HCT116 (cell line): ENCODE data around the gene CCDC3. TPM values are rescaled to one million over a fixed set of nuclear protein-coding genes. Genes with fewer than 3 reads are reported as not detected.

Source experiments
- ATAC-seq: fragments of 200-7000 bp; cut with Tn5 transposase; 2 replicates; pipeline ENCODE4 v1.9.1; 2020; ENCODE audit warnings: mild to moderate bottlenecking, moderate library complexity
- BruUV-seq: library from RNA; stranded (reverse); fragments of 400-500 nt; replicated peaks from 2 replicates; lab custom pipeline; 2021; lab: Mats Ljungman, UMichigan
- CTCF ChIA-PET: fragments of 300-600 bp; sonication (Branson Sonifier 250); formaldehyde crosslinking; loops from one replicate; lab custom pipeline; 2021; ENCODE audit warnings: antibody characterized with exemption; lab: Charles Lee
- POLR2A ChIA-PET: fragments of 300-600, 350-600 bp; sonication (Branson Sonifier 250); formaldehyde crosslinking; loops from one replicate; lab custom pipeline; 2021; ENCODE audit warnings: antibody characterized with exemption; lab: Charles Lee
- RAD21 ChIA-PET, 2 experiments: fragments of 300-600 bp; sonication (Branson Sonifier 250); formaldehyde crosslinking; loops; one replicate each; lab custom pipeline; 2023; ENCODE audit warnings: low total read pairs in 2 of 2; ENCODE audit not compliant: uncharacterized antibody in 2 of 2, unreplicated experiment in 2 of 2, low non-redundant PET in 1 of 2; lab: Charles Lee
- DNase-seq: peaks from one replicate; pipeline ENCODE4 v3.0.0-alpha.2; 2010; ENCODE audit warnings: low read depth, low spot score
- H2AFZ ChIP-seq: fragments of 200-600 bp; shearing (Covaris generic), sonication (generic); 2 replicates; pipeline ENCODE4 v1.6.1; 2017; ENCODE audit warnings: low read depth, mixed run types, mixed read lengths, antibody characterized with exemption, low read length; ENCODE audit not compliant: poor library complexity, severe bottlenecking
- H3K27ac ChIP-seq: 2 replicates; pipeline ENCODE4 v1.5.1; 2012; ENCODE audit warnings: low read depth, low read length
- H3K27me3 ChIP-seq: fragments of 200-600 bp; sonication (generic); 2 replicates; pipeline ENCODE4 v1.6.1; 2016; ENCODE audit warnings: mixed run types, low read length, mixed read lengths; ENCODE audit not compliant: insufficient read depth
- H3K36me3 ChIP-seq, 2 experiments: fragments of 200-500 bp in 1 of 2; fragments of 200-600 bp in 1 of 2; sonication (Bioruptor generic) in 1 of 2; sonication (generic) in 1 of 2; 2 replicates each; pipeline versions ENCODE4 v1.5.1 to v1.6.1; 2014 to 2016; ENCODE audit warnings: low read length in 2 of 2, inconsistent platforms in 1 of 2, mixed read lengths in 1 of 2, mixed run types in 1 of 2; ENCODE audit not compliant: insufficient read depth in 2 of 2, control insufficient read depth in 1 of 2
- H3K4me1 ChIP-seq, 2 experiments: fragments of 200-600 bp in 1 of 2; sonication (generic) in 1 of 2; 2 replicates each; pipeline versions ENCODE4 v1.5.1 to v1.6.1; 2012 to 2017; ENCODE audit warnings: low read length in 2 of 2, inconsistent platforms in 1 of 2, mild to moderate bottlenecking in 1 of 2, mixed read lengths in 1 of 2, mixed run types in 1 of 2, moderate library complexity in 1 of 2; ENCODE audit not compliant: insufficient read depth in 2 of 2, control insufficient read depth in 1 of 2
- H3K4me2 ChIP-seq: fragments of 200-600 bp; sonication (generic); 2 replicates; pipeline ENCODE4 v1.6.1; 2017; ENCODE audit warnings: mixed run types, low read length, mixed read lengths
- H3K4me3 ChIP-seq, 2 experiments: fragments of 200-600 bp in 1 of 2; sonication (generic) in 1 of 2; replicated peaks in 1 of 2; 2 replicates each; pipeline ENCODE4 v1.5.1; 2011 to 2016; ENCODE audit warnings: low read length in 2 of 2, control low read depth in 1 of 2, low read depth in 1 of 2, mild to moderate bottlenecking in 1 of 2, mixed read lengths in 1 of 2, mixed run types in 1 of 2
- H3K79me2 ChIP-seq: fragments of 200-600 bp; sonication (generic); 2 replicates; pipeline ENCODE4 v1.6.1; 2017; ENCODE audit warnings: mild to moderate bottlenecking, mixed run types, low read length, moderate library complexity, mixed read lengths; ENCODE audit not compliant: insufficient read depth
- H3K9ac ChIP-seq: fragments of 200-600 bp; sonication (generic); 2 replicates; pipeline ENCODE4 v1.6.1; 2016; ENCODE audit warnings: low read length, mixed read lengths
- H3K9me2 ChIP-seq: fragments of 200-600 bp; sonication (generic), shearing (Covaris generic); 2 replicates; pipeline ENCODE4 v1.6.1; 2017; ENCODE audit warnings: mixed run types, mild to moderate bottlenecking, moderate library complexity; ENCODE audit not compliant: insufficient read depth
- H3K9me3 ChIP-seq, 2 experiments: fragments of 200-500 bp in 1 of 2; fragments of 200-600 bp in 1 of 2; sonication (Bioruptor generic) in 1 of 2; sonication (generic) in 1 of 2; 2 replicates each; pipeline ENCODE4 v1.6.1; 2014 to 2017; ENCODE audit warnings: low read length in 2 of 2, mixed read lengths in 2 of 2, inconsistent platforms in 1 of 2, low read depth in 1 of 2, mild to moderate bottlenecking in 1 of 2, mixed run types in 1 of 2, moderate library complexity in 1 of 2; ENCODE audit not compliant: control insufficient read depth in 1 of 2, insufficient read depth in 1 of 2
- H4K20me1 ChIP-seq: fragments of 200-600 bp; sonication (generic), shearing (Covaris generic); 2 replicates; pipeline ENCODE4 v1.6.1; 2017; ENCODE audit warnings: mixed run types, mild to moderate bottlenecking, moderate library complexity; ENCODE audit not compliant: insufficient read depth
- CBX3 ChIP-seq: IDR thresholded peaks from 2 replicates; pipeline ENCODE4 v1.6.1; 2012; ENCODE audit warnings: low read depth
- CEBPB ChIP-seq: IDR thresholded peaks from 2 replicates; pipeline ENCODE4 v1.6.1; 2012; ENCODE audit warnings: low read depth
- ELF1 ChIP-seq: IDR thresholded peaks from 2 replicates; pipeline ENCODE4 v1.6.1; 2012; ENCODE audit warnings: low read depth, borderline replicate concordance
- EZH2 ChIP-seq: fragments of 200-600 bp; sonication (generic); IDR thresholded peaks from 2 replicates; pipeline ENCODE4 v1.6.1; 2017; ENCODE audit warnings: antibody characterized with exemption, mixed run types
- EZH2phosphoT487 ChIP-seq: fragments of 200-600 bp; IDR thresholded peaks from 2 replicates; pipeline ENCODE4 v1.6.1; 2018; ENCODE audit warnings: antibody characterized with exemption, borderline replicate concordance
- FOSL1 ChIP-seq: IDR thresholded peaks from 2 replicates; pipeline ENCODE4 v1.6.1; 2012; ENCODE audit warnings: low read depth
- SP1 ChIP-seq: IDR thresholded peaks from 2 replicates; pipeline ENCODE4 v1.6.1; 2012; ENCODE audit warnings: low read depth
- SRF ChIP-seq: IDR thresholded peaks from 2 replicates; pipeline ENCODE4 v1.6.1; 2012; ENCODE audit warnings: low read depth
- YY1 ChIP-seq: IDR thresholded peaks from 2 replicates; pipeline ENCODE4 v1.6.1; 2011; ENCODE audit warnings: low read length, low read depth, moderate library complexity, mild to moderate bottlenecking; ENCODE audit not compliant: insufficient replicate concordance; ENCODE audit errors: extremely low read depth
- ZNF274 ChIP-seq: fragments of 200-500 bp; sonication (Bioruptor generic); IDR thresholded peaks from 2 replicates; pipeline ENCODE4 v1.6.1; 2014; ENCODE audit warnings: mild to moderate bottlenecking, low read depth, low read length, inconsistent platforms
- intact Hi-C: fragments of 100-400 bp; cut with micrococcal nuclease; formaldehyde crosslinking; loops from 2 replicates; pipeline ENCODE4 v1.10.0; 2022
- total RNA-seq: library from RNA; stranded (reverse); gene quantifications from one replicate; pipeline ENCODE4 v1.2.1, GENCODE V29; 2021; ENCODE audit not compliant: unreplicated experiment
- TF ChIP-seq, protein P1 (sequence below): IDR thresholded peaks from 2 replicates; pipeline ENCODE4 v1.6.1; 2012
- TF ChIP-seq, protein P2 (sequence below): IDR thresholded peaks from 2 replicates; pipeline ENCODE4 v1.6.1; 2012; ENCODE audit warnings: low read depth

CCDC3 gene
- total RNA-seq, 1 experiment from 2014 or later: 10.5 TPM

DNA sequence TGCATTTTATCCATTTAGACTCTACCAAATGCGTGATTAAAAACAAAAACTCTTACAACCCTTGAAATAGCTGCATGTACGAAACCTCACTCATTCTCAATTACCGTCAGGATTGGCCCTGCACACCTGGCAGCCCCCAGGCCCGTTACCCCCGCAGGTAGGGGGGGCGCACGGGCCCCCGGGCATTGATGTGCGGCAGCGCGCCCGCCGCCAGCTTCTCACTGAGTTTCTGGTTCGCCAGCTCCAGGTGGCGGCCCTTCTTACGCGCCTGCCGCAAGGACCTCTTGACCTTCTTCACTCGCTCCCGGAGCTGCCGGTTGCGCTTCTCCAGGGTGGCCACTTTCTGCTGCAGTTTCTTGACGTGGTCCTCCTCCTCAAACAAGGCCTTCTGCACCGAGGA, 103.2 kb downstream of the CCDC3 start (continued):
- TF ChIP-seq, protein P1, sequence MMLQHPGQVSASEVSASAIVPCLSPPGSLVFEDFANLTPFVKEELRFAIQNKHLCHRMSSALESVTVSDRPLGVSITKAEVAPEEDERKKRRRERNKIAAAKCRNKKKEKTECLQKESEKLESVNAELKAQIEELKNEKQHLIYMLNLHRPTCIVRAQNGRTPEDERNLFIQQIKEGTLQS: no peak

DNA sequence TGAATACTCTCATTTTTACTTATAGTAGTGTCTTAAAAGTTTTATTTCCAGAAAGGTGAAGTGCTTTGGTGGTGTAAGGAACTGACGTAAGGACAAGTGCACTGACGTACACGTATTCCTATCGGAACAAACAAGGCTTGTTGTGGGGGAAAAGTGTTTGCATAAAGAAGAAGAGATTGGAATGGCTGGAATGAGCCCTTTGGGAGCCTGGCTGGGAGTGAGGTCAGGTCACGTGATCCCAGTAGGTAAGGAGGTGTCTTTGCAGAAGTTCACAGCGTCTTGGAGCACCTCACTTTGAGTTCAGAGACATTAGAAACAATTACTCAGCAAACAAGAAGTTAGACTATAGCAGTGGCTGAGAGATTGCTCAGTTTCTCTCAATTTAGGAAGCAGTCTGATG, 104.2 kb downstream of the CCDC3 start:
- POLR2A ChIA-PET: no interaction called here
- H3K27me3 ChIP-seq: no peaks in the 10 kb centered on the region
- no peak overlapping the region for H3K4me2 ChIP-seq
- no peaks in the 10 kb centered on the region for H3K4me1 ChIP-seq
- DNase-seq (no peak), ATAC-seq (no peak)
- CTCF ChIA-PET: no interaction called here
- no peak overlapping the region for H3K9ac ChIP-seq
- H3K27ac ChIP-seq: no peak overlapping the region
- no peak overlapping the region for H2AFZ ChIP-seq
- no peaks in the 10 kb centered on the region for H4K20me1 ChIP-seq
- H3K79me2 ChIP-seq: no peaks in the 10 kb centered on the region
- BruUV-seq: no TSS peak
- H3K9me3 ChIP-seq: no peaks in the 10 kb centered on the region
- RAD21 ChIA-PET: no interaction called here
- H3K9me2 ChIP-seq: no peaks in the 10 kb centered on the region
- H3K36me3 ChIP-seq: no peaks in the 10 kb centered on the region
- TF ChIP-seq SP1 (no peak), ELF1 (no peak), EZH2 (no peak), FOSL1 (no peak), SRF (no peak), ZNF274 (no peak), CEBPB (no peak), YY1 (no peak), CBX3 (no peak), EZH2phosphoT487 (no peak)
- TF ChIP-seq, protein P2, sequence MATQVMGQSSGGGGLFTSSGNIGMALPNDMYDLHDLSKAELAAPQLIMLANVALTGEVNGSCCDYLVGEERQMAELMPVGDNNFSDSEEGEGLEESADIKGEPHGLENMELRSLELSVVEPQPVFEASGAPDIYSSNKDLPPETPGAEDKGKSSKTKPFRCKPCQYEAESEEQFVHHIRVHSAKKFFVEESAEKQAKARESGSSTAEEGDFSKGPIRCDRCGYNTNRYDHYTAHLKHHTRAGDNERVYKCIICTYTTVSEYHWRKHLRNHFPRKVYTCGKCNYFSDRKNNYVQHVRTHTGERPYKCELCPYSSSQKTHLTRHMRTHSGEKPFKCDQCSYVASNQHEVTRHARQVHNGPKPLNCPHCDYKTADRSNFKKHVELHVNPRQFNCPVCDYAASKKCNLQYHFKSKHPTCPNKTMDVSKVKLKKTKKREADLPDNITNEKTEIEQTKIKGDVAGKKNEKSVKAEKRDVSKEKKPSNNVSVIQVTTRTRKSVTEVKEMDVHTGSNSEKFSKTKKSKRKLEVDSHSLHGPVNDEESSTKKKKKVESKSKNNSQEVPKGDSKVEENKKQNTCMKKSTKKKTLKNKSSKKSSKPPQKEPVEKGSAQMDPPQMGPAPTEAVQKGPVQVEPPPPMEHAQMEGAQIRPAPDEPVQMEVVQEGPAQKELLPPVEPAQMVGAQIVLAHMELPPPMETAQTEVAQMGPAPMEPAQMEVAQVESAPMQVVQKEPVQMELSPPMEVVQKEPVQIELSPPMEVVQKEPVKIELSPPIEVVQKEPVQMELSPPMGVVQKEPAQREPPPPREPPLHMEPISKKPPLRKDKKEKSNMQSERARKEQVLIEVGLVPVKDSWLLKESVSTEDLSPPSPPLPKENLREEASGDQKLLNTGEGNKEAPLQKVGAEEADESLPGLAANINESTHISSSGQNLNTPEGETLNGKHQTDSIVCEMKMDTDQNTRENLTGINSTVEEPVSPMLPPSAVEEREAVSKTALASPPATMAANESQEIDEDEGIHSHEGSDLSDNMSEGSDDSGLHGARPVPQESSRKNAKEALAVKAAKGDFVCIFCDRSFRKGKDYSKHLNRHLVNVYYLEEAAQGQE: no peak
- TF ChIP-seq, protein P1: no peak
- TF ChIP-seq, all 23 proteins: peak for 0
- H3K4me3 ChIP-seq: no peak overlapping the region
- intact Hi-C loops: no loop called here
